Neural cell (in vitro differentiated cells): ENCODE data around the gene MYOM1. TPM values are rescaled to one million over a fixed set of nuclear protein-coding genes. Genes with fewer than 3 reads are reported as not detected.

Experiments
- H2AFZ ChIP-seq: fragments of 200-600, 300-800 bp; sonication (generic), shearing (Covaris generic); 2 replicates; pipeline ENCODE4 v1.6.0; 2014; ENCODE audit warnings: low read depth, mild to moderate bottlenecking, antibody characterized with exemption, low read length, moderate library complexity
- H3F3A ChIP-seq: fragments of 200-600 bp; shearing (Covaris generic); 2 replicates; pipeline ENCODE4 v1.6.1; 2016; ENCODE audit warnings: mild to moderate bottlenecking, moderate library complexity, mixed read lengths, antibody characterized with exemption, low read length; ENCODE audit not compliant: insufficient read depth, poor library complexity, severe bottlenecking
- H3K27ac ChIP-seq: fragments of 200-600, 300-800 bp; sonication (generic), shearing (Covaris generic); 2 replicates; pipeline ENCODE4 v1.5.1; 2014; ENCODE audit warnings: mild to moderate bottlenecking, low read length, moderate library complexity
- H3K27me3 ChIP-seq: fragments of 300-800, 200-600 bp; sonication (generic), shearing (Covaris generic); 2 replicates; pipeline ENCODE4 v1.6.0; 2014; ENCODE audit warnings: mild to moderate bottlenecking, low read depth, low read length, moderate library complexity; ENCODE audit not compliant: insufficient read depth
- H3K36me3 ChIP-seq: fragments of 300-800, 200-600 bp; sonication (generic), shearing (Covaris generic); 2 replicates; pipeline ENCODE4 v1.5.1; 2014; ENCODE audit warnings: mild to moderate bottlenecking, antibody characterized with exemption, low read length, moderate library complexity; ENCODE audit not compliant: insufficient read depth
- H3K4me2 ChIP-seq: fragments of 300-800, 200-600 bp; sonication (generic), shearing (Covaris generic); 2 replicates; pipeline ENCODE4 v1.6.0; 2014; ENCODE audit warnings: mild to moderate bottlenecking, low read length
- H3K4me3 ChIP-seq: fragments of 300-800, 200-600 bp; sonication (generic), shearing (Covaris generic); 2 replicates; pipeline ENCODE4 v1.5.1; 2014; ENCODE audit warnings: mild to moderate bottlenecking, low read length, moderate library complexity
- H3K79me2 ChIP-seq: fragments of 200-600 bp; shearing (Covaris generic); replicated peaks from 2 replicates; pipeline ENCODE4 v1.6.0; 2014; ENCODE audit warnings: mild to moderate bottlenecking, low read length, moderate library complexity; ENCODE audit not compliant: insufficient read depth
- H3K9ac ChIP-seq: fragments of 300-800, 200-600 bp; sonication (generic), shearing (Covaris generic); 2 replicates; pipeline ENCODE4 v1.6.1; 2016; ENCODE audit warnings: mild to moderate bottlenecking, low read length, mixed read lengths
- H3K9me2 ChIP-seq: fragments of 200-600 bp; shearing (Covaris generic); 2 replicates; pipeline ENCODE4 v1.6.1; 2016; ENCODE audit warnings: mild to moderate bottlenecking, low read length, mixed read lengths; ENCODE audit not compliant: insufficient read depth
- H3K9me3 ChIP-seq: fragments of 200-600, 300-800 bp; sonication (generic), shearing (Covaris generic); 2 replicates; pipeline ENCODE4 v1.6.1; 2016; ENCODE audit warnings: mild to moderate bottlenecking, mixed run types, low read length, moderate library complexity, mixed read lengths
- H4K20me1 ChIP-seq: fragments of 200-600 bp; shearing (Covaris generic); 2 replicates; pipeline ENCODE4 v1.6.1; 2016; ENCODE audit warnings: mild to moderate bottlenecking, mixed run types; ENCODE audit not compliant: insufficient read depth
- CTCF ChIP-seq: fragments of 450-650 bp; IDR thresholded peaks from 2 replicates; pipeline ENCODE4 v1.5.1; 2014; ENCODE audit warnings: antibody characterized with exemption, mild to moderate bottlenecking, moderate library complexity; ENCODE audit not compliant: poor library complexity, severe bottlenecking
- EP300 ChIP-seq: fragments of 450-650 bp; conservative IDR thresholded peaks from 2 replicates; pipeline ENCODE4 v1.6.1; 2014; ENCODE audit warnings: antibody characterized with exemption, mild to moderate bottlenecking, moderate library complexity; ENCODE audit not compliant: poor library complexity, severe bottlenecking
- EZH2 ChIP-seq: fragments of 200-600, 300-800 bp; shearing (Covaris generic), sonication (generic); IDR thresholded peaks from 2 replicates; pipeline ENCODE4 v1.6.1; 2014; ENCODE audit warnings: antibody characterized with exemption, low read length, borderline replicate concordance, mild to moderate bottlenecking; ENCODE audit not compliant: insufficient read depth, poor library complexity, severe bottlenecking
- MXI1 ChIP-seq: fragments of 450-650 bp; conservative IDR thresholded peaks from 2 replicates; pipeline ENCODE4 v1.6.1; 2014; ENCODE audit warnings: antibody characterized with exemption, mild to moderate bottlenecking; ENCODE audit not compliant: poor library complexity, severe bottlenecking
- POLR2AphosphoS5 ChIP-seq: IDR thresholded peaks from 2 replicates; pipeline ENCODE4 v1.6.1; 2012
- RAD21 ChIP-seq: fragments of 450-650 bp; conservative IDR thresholded peaks from 2 replicates; pipeline ENCODE4 v1.6.1; 2014; ENCODE audit warnings: antibody characterized with exemption, mild to moderate bottlenecking, moderate library complexity
- REST ChIP-seq: IDR thresholded peaks from 2 replicates; pipeline ENCODE4 v1.6.1; 2012; ENCODE audit warnings: borderline replicate concordance
- SMC3 ChIP-seq: fragments of 450-650 bp; conservative IDR thresholded peaks from 2 replicates; pipeline ENCODE4 v1.6.1; 2014; ENCODE audit warnings: antibody characterized with exemption, mild to moderate bottlenecking, moderate library complexity; ENCODE audit not compliant: poor library complexity
- TAF1 ChIP-seq: IDR thresholded peaks from 2 replicates; pipeline ENCODE4 v1.6.1; 2012; ENCODE audit warnings: low read depth
- polyA plus RNA-seq: library from polyadenylated mRNA; depleted of rRNA; stranded (reverse); fragments of >200 nt; gene quantifications from 2 replicates; pipeline ENCODE4 v1.2.3, GENCODE V29; 2014

The MYOM1 gene
- polyA plus RNA-seq, 1 donor from 2014 or later, result 1.7 TPM

DNA sequence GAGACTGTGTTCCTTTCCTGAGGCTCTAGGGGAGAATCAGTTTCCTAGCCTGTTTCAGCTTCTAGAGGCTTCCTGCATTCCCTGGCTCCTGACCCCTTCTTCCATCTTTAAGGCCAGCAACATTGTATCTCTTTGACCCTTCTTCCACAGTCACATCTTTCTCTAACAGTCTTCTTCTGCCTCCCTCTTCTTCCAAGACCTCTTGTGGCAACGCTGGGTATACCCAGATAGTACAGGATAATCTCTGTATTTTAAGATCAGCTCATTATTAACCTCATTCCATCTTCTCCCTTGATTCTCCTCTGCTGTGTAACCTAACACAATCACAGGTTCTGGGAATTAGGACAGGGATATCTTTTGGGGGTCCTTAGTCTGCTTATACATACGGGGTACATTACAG is 19.0 kb upstream of the MYOM1 start:
- H3K36me3 ChIP-seq, result no peaks in the 10 kb centered on the region
- no peak overlapping the region for H2AFZ ChIP-seq
- no peaks in the 10 kb centered on the region for H4K20me1 ChIP-seq
- no peak overlapping the region for H3K27ac ChIP-seq
- H3F3A ChIP-seq, result no peaks in the 10 kb centered on the region
- no peaks in the 10 kb centered on the region for H3K9me2 ChIP-seq
- no peak overlapping the region for H3K9ac ChIP-seq
- no peaks in the 10 kb centered on the region for H3K27me3 ChIP-seq
- H3K4me3 ChIP-seq, result no peak overlapping the region
- no peaks in the 10 kb centered on the region for H3K79me2 ChIP-seq
- H3K9me3 ChIP-seq, result no peaks in the 10 kb centered on the region
- TF ChIP-seq MXI1, result no peak
- TF ChIP-seq EP300, result no peak
- TF ChIP-seq REST, result no peak
- no peak for TF ChIP-seq RAD21
- no peak for TF ChIP-seq TAF1
- TF ChIP-seq EZH2, result no peak
- TF ChIP-seq SMC3, result no peak
- no peak overlapping the region for H3K4me2 ChIP-seq

DNA sequence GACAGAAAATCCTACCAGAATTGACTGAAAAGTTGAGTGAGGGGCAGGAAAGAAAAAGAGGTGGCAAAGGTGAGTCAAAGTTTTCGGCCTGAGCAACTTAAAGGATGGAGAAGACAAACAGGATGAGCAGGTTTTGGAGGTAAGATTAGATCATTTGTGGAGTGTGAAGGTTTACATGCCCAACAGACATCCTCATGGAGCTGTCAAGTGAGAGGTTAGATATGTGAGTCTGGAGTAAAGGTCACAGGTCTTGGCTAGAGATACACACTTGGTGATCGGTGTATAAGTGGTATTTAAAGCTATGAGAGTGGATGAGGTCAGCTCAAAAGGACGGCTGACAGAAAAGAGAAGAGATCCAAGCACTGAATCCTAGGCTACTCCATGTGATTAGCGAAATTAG is 16.7 kb upstream of the MYOM1 start:
- Histone ChIP-seq H3K4me3 (no peak overlapping the region), H2AFZ (no peak overlapping the region), H3K27me3 (no peaks in the 10 kb centered on the region), H3K79me2 (no peaks in the 10 kb centered on the region), H3K9me3 (no peaks in the 10 kb centered on the region), H3K9me2 (no peaks in the 10 kb centered on the region), H3K36me3 (no peaks in the 10 kb centered on the region), H4K20me1 (no peaks in the 10 kb centered on the region), H3K9ac (no peak overlapping the region), H3K27ac (no peak overlapping the region), H3F3A (no peaks in the 10 kb centered on the region), H3K4me2 (no peak overlapping the region)
- TF ChIP-seq TAF1, result no peak
- TF ChIP-seq RAD21, result no peak
- TF ChIP-seq EZH2, result no peak
- TF ChIP-seq REST, result no peak
- no peak for TF ChIP-seq POLR2AphosphoS5
- TF ChIP-seq MXI1, result no peak
- TF ChIP-seq EP300, result no peak
- TF ChIP-seq SMC3, result no peak
- no peak for TF ChIP-seq CTCF
